ENCODE results near the gene FAM184B.

Gene FAM184B

DNA sequence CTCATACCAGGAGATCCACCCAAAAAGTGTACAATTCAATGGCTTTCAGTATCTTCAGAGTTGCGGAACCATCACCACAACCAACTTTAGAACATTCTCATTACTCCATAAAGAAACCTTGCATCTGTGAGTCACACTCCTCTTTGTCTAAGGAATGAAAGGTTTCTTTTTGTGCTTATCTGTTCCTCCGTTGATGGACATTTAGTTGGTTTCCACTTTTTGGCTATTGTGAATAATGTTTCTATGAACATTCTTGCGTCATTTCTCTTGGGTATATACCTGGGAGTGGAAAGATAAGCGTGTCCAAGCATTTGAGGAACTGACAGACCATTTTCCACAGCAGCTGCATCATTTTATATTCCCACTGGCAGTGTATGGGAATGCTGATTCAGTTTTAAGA lies 10.6 kb downstream of the FAM184B start:
- TF ChIP-seq MZF1 (tag by site-specific recombination; IDR thresholded peaks at IDR 0.05; ENCODE audit: borderline replicate concordance) (no peak), MYNN (tag by site-specific recombination; IDR thresholded peaks at IDR 0.05; ENCODE audit: borderline replicate concordance) (no peak), ZNF768 (tag by site-specific recombination; IDR thresholded peaks at IDR 0.05) (no peak), GFI1B (tag by site-specific recombination; IDR thresholded peaks at IDR 0.05) (no peak), ZSCAN23 (tag by site-specific recombination; IDR thresholded peaks at IDR 0.05) (no peak), ZNF830 (tag by site-specific recombination; IDR thresholded peaks at IDR 0.05; ENCODE audit: low read depth) (no peak), ZNF514 (tag by site-specific recombination; IDR thresholded peaks at IDR 0.05) (no peak), ZNF623 (tag by site-specific recombination; IDR thresholded peaks at IDR 0.05) (no peak), ZNF354C (tag by site-specific recombination; IDR thresholded peaks at IDR 0.05; ENCODE audit: borderline replicate concordance, low read depth) (no peak), ZNF175 (tag by site-specific recombination; IDR thresholded peaks at IDR 0.05) (no peak), ZNF239 (tag by site-specific recombination; IDR thresholded peaks at IDR 0.05) (no peak), ZNF366 (tag by site-specific recombination; conservative IDR thresholded peaks at IDR 0.05) (no peak), GLIS1 (tag by site-specific recombination; IDR thresholded peaks at IDR 0.05) (no peak)
- TF ChIP-seq, protein P1, sequence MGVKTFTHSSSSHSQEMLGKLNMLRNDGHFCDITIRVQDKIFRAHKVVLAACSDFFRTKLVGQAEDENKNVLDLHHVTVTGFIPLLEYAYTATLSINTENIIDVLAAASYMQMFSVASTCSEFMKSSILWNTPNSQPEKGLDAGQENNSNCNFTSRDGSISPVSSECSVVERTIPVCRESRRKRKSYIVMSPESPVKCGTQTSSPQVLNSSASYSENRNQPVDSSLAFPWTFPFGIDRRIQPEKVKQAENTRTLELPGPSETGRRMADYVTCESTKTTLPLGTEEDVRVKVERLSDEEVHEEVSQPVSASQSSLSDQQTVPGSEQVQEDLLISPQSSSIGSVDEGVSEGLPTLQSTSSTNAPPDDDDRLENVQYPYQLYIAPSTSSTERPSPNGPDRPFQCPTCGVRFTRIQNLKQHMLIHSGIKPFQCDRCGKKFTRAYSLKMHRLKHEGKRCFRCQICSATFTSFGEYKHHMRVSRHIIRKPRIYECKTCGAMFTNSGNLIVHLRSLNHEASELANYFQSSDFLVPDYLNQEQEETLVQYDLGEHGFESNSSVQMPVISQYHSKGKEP (tag by site-specific recombination; IDR thresholded peaks at IDR 0.05), result no peak
- TF ChIP-seq, protein P2, sequence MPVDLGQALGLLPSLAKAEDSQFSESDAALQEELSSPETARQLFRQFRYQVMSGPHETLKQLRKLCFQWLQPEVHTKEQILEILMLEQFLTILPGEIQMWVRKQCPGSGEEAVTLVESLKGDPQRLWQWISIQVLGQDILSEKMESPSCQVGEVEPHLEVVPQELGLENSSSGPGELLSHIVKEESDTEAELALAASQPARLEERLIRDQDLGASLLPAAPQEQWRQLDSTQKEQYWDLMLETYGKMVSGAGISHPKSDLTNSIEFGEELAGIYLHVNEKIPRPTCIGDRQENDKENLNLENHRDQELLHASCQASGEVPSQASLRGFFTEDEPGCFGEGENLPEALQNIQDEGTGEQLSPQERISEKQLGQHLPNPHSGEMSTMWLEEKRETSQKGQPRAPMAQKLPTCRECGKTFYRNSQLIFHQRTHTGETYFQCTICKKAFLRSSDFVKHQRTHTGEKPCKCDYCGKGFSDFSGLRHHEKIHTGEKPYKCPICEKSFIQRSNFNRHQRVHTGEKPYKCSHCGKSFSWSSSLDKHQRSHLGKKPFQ (tag by site-specific recombination; IDR thresholded peaks at IDR 0.05), result no peak
- TF ChIP-seq, protein P3, sequence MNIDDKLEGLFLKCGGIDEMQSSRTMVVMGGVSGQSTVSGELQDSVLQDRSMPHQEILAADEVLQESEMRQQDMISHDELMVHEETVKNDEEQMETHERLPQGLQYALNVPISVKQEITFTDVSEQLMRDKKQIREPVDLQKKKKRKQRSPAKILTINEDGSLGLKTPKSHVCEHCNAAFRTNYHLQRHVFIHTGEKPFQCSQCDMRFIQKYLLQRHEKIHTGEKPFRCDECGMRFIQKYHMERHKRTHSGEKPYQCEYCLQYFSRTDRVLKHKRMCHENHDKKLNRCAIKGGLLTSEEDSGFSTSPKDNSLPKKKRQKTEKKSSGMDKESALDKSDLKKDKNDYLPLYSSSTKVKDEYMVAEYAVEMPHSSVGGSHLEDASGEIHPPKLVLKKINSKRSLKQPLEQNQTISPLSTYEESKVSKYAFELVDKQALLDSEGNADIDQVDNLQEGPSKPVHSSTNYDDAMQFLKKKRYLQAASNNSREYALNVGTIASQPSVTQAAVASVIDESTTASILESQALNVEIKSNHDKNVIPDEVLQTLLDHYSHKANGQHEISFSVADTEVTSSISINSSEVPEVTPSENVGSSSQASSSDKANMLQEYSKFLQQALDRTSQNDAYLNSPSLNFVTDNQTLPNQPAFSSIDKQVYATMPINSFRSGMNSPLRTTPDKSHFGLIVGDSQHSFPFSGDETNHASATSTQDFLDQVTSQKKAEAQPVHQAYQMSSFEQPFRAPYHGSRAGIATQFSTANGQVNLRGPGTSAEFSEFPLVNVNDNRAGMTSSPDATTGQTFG (tag by site-specific recombination; IDR thresholded peaks at IDR 0.05; ENCODE audit: borderline replicate concordance), result no peak
- TF ChIP-seq, protein P4, sequence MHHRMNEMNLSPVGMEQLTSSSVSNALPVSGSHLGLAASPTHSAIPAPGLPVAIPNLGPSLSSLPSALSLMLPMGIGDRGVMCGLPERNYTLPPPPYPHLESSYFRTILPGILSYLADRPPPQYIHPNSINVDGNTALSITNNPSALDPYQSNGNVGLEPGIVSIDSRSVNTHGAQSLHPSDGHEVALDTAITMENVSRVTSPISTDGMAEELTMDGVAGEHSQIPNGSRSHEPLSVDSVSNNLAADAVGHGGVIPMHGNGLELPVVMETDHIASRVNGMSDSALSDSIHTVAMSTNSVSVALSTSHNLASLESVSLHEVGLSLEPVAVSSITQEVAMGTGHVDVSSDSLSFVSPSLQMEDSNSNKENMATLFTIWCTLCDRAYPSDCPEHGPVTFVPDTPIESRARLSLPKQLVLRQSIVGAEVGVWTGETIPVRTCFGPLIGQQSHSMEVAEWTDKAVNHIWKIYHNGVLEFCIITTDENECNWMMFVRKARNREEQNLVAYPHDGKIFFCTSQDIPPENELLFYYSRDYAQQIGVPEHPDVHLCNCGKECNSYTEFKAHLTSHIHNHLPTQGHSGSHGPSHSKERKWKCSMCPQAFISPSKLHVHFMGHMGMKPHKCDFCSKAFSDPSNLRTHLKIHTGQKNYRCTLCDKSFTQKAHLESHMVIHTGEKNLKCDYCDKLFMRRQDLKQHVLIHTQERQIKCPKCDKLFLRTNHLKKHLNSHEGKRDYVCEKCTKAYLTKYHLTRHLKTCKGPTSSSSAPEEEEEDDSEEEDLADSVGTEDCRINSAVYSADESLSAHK (tag by site-specific recombination; IDR thresholded peaks at IDR 0.05), result no peak
- TF ChIP-seq, protein P5, sequence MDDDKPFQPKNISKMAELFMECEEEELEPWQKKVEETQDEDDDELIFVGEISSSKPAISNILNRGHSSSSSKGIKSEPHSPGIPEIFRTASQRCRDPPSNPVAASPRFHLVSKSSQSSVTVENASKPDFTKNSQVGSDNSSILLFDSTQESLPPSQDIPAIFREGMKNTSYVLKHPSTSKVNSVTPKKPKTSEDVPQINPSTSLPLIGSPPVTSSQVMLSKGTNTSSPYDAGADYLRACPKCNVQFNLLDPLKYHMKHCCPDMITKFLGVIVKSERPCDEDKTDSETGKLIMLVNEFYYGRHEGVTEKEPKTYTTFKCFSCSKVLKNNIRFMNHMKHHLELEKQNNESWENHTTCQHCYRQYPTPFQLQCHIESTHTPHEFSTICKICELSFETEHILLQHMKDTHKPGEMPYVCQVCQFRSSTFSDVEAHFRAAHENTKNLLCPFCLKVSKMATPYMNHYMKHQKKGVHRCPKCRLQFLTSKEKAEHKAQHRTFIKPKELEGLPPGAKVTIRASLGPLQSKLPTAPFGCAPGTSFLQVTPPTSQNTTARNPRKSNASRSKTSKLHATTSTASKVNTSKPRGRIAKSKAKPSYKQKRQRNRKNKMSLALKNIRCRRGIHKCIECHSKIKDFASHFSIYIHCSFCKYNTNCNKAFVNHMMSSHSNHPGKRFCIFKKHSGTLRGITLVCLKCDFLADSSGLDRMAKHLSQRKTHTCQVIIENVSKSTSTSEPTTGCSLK (tag by site-specific recombination; IDR thresholded peaks at IDR 0.05), result no peak
- TF ChIP-seq, protein P6, sequence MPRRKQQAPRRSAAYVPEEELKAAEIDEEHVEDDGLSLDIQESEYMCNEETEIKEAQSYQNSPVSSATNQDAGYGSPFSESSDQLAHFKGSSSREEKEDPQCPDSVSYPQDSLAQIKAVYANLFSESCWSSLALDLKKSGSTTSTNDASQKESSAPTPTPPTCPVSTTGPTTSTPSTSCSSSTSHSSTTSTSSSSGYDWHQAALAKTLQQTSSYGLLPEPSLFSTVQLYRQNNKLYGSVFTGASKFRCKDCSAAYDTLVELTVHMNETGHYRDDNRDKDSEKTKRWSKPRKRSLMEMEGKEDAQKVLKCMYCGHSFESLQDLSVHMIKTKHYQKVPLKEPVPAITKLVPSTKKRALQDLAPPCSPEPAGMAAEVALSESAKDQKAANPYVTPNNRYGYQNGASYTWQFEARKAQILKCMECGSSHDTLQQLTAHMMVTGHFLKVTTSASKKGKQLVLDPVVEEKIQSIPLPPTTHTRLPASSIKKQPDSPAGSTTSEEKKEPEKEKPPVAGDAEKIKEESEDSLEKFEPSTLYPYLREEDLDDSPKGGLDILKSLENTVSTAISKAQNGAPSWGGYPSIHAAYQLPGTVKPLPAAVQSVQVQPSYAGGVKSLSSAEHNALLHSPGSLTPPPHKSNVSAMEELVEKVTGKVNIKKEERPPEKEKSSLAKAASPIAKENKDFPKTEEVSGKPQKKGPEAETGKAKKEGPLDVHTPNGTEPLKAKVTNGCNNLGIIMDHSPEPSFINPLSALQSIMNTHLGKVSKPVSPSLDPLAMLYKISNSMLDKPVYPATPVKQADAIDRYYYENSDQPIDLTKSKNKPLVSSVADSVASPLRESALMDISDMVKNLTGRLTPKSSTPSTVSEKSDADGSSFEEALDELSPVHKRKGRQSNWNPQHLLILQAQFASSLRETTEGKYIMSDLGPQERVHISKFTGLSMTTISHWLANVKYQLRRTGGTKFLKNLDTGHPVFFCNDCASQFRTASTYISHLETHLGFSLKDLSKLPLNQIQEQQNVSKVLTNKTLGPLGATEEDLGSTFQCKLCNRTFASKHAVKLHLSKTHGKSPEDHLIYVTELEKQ (tag by site-specific recombination; IDR thresholded peaks at IDR 0.05; ENCODE audit: borderline replicate concordance), result no peak
- TF ChIP-seq, protein P7, sequence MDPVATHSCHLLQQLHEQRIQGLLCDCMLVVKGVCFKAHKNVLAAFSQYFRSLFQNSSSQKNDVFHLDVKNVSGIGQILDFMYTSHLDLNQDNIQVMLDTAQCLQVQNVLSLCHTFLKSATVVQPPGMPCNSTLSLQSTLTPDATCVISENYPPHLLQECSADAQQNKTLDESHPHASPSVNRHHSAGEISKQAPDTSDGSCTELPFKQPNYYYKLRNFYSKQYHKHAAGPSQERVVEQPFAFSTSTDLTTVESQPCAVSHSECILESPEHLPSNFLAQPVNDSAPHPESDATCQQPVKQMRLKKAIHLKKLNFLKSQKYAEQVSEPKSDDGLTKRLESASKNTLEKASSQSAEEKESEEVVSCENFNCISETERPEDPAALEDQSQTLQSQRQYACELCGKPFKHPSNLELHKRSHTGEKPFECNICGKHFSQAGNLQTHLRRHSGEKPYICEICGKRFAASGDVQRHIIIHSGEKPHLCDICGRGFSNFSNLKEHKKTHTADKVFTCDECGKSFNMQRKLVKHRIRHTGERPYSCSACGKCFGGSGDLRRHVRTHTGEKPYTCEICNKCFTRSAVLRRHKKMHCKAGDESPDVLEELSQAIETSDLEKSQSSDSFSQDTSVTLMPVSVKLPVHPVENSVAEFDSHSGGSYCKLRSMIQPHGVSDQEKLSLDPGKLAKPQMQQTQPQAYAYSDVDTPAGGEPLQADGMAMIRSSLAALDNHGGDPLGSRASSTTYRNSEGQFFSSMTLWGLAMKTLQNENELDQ (tag by site-specific recombination; IDR thresholded peaks at IDR 0.05; ENCODE audit: low read depth), result no peak
- Histone ChIP-seq H3K4me3 (ENCODE audit: low read depth, low read length) (no peak overlapping the region), H3K27ac (ENCODE audit: extremely low read depth, low read depth, low read length) (no peak overlapping the region), H3K4me1 (ENCODE audit: control insufficient read depth, insufficient read depth, low read length) (no peaks in the 10 kb centered on the region), H3K36me3 (ENCODE audit: control insufficient read depth in 2 of 2, insufficient read depth in 1 of 2, low read length in 2 of 2) (no peaks in the 10 kb centered on the region), H3K9me3 (ENCODE audit: control insufficient read depth, insufficient read depth, low read depth, low read length) (no peaks in the 10 kb centered on the region)
- CTCF ChIA-PET, result no interaction called here
- POLR2A ChIA-PET, result no interaction called here
